ENCODE data around the gene IL23R.

DNA sequence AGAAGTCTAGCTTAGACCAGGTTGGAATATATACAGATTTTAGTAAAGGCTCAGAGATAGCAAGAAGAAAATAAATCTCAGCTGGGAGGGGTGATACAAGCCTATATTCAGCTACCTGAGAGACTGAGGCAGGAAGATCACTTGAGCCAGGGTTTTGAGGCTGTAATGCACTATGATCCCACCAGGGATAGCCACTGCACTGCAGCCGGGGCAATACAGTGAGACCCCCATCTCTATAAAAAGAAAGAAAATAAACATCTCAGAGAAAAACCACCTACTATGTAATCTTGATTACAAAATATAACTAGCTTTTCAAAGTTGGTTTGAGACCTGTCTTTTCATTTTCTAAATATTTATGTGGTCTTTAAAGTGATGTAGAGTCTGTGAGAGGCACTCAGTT is 47.7 kb downstream of the IL23R start:
- TF ChIP-seq, protein P1, sequence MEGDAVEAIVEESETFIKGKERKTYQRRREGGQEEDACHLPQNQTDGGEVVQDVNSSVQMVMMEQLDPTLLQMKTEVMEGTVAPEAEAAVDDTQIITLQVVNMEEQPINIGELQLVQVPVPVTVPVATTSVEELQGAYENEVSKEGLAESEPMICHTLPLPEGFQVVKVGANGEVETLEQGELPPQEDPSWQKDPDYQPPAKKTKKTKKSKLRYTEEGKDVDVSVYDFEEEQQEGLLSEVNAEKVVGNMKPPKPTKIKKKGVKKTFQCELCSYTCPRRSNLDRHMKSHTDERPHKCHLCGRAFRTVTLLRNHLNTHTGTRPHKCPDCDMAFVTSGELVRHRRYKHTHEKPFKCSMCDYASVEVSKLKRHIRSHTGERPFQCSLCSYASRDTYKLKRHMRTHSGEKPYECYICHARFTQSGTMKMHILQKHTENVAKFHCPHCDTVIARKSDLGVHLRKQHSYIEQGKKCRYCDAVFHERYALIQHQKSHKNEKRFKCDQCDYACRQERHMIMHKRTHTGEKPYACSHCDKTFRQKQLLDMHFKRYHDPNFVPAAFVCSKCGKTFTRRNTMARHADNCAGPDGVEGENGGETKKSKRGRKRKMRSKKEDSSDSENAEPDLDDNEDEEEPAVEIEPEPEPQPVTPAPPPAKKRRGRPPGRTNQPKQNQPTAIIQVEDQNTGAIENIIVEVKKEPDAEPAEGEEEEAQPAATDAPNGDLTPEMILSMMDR (IDR thresholded peaks at IDR 0.05; ENCODE audit: insufficient read depth, low read length, poor library complexity, severe bottlenecking): no peak
- TF ChIP-seq EZH2phosphoT487 (conservative IDR thresholded peaks at IDR 0.05; ENCODE audit: low read length): no peak

Measured in SU-DHL-6 (cell line).